Measurements from ENCODE around the gene SSR2.

DNA sequence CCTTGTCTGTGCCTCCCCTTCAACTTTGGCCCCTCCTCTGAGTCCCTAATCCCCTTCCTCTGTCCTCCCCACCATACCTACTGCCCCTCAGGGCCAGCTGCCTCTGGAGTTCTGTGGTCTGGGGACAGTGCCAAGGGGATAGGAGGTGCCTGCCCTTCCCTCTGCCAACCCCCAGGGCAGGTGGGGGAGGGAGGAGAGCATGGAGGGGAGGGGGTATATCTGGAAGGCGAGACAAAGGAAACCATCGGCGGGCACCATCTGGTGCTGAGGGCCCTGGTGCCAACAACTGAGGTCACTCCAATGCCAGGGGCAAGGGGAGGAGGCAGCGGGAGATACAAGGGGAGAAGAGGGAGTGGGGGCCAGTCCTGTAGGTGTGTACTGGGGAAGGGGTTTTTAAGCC is 49.8 kb upstream of the SSR2 start:
- no peak for TF ChIP-seq POLR2AphosphoS5 (IDR thresholded peaks at IDR 0.05; ENCODE audit: low read depth, low read length)
- TF ChIP-seq POLR2A (IDR thresholded peaks at IDR 0.05; ENCODE audit: low read depth, low read length): no peak
- no peak for TF ChIP-seq TAF1 (IDR thresholded peaks at IDR 0.05; ENCODE audit: borderline replicate concordance, low read depth, low read length)
